Measurements from ENCODE around the gene GRIK4. TPM values are rescaled to one million over a fixed set of nuclear protein-coding genes. Genes with fewer than 3 reads are reported as not detected.

The GRIK4 gene
- total and polyA plus RNA-seq, 2 of the 4 experiments (the other 2 are of a cell fraction): 0.18 to 0.38 TPM

- ATAC-seq (ENCODE audit: low read depth): no peak
- H2AK9ac ChIP-seq (replicated peaks; ENCODE audit: low read depth, low read length, poor library complexity): no peak overlapping the region
- H2BK15ac ChIP-seq (ENCODE audit: low read depth, low read length): no peak overlapping the region
- no peaks in the 10 kb centered on the region for H3K9me1 ChIP-seq (ENCODE audit: insufficient read depth, low read length)
- no peak overlapping the region for H2BK120ac ChIP-seq (ENCODE audit: low read depth, low read length)
- in situ Hi-C loops (cut with MboI; ENCODE audit: low sequenced_read_pairs) (no loop called here), dilution Hi-C loops (cut with HindIII; ENCODE audit: low sequenced_read_pairs, unreplicated experiment) (no loop called here), intact Hi-C loops (cut with micrococcal nuclease) (loop anchor here (10.0 kb wide), 1 partner anchor 202 kb away; no protein-coding TSS in a partner anchor)
- no peak for DNase-seq
- H3K4ac ChIP-seq (ENCODE audit: low read depth, low read length): no peak overlapping the region
- no peak overlapping the region for H3K9ac ChIP-seq (ENCODE audit: low read depth, low read length)
- H3K4me3 ChIP-seq (ENCODE audit: insufficient read depth, low read depth, low read length): no peak overlapping the region
- H3K4me1 ChIP-seq (ENCODE audit: control insufficient read depth, insufficient read depth, low read length): peaks cover 5% of the 10 kb centered on the region; the same call in 1 of the 2 replicates
- TF ChIP-seq MXI1 (IDR thresholded peaks at IDR 0.05; ENCODE audit: borderline replicate concordance, low read depth, low read length) (no peak), RFX5 (IDR thresholded peaks at IDR 0.05; ENCODE audit: low read depth, low read length) (no peak), BHLHE40 (IDR thresholded peaks at IDR 0.05; ENCODE audit: low read depth, low read length) (no peak), RCOR1 (IDR thresholded peaks at IDR 0.05; ENCODE audit: insufficient replicate concordance, low read length) (no peak), SMC3 (IDR thresholded peaks at IDR 0.05; ENCODE audit: low read depth, low read length) (no peak), NFE2L2 (IDR thresholded peaks at IDR 0.05; ENCODE audit: low read depth, low read length) (no peak), ELK1 (IDR thresholded peaks at IDR 0.05; ENCODE audit: borderline replicate concordance, low read depth, low read length) (no peak), USF2 (IDR thresholded peaks at IDR 0.05; ENCODE audit: low read depth, low read length) (no peak), CTCF (conservative IDR thresholded peaks at IDR 0.05; ENCODE audit: low read depth, low read length) (no peak), POLR2A (IDR thresholded peaks at IDR 0.05; ENCODE audit: low read depth, low read length) (no peak), MAFK (IDR thresholded peaks at IDR 0.05; ENCODE audit: low read depth, low read length) (no peak), MAZ (IDR thresholded peaks at IDR 0.05; ENCODE audit: borderline replicate concordance, low read depth, low read length) (no peak), RAD21 (IDR thresholded peaks at IDR 0.05; ENCODE audit: low read length) (no peak), CEBPB (IDR thresholded peaks at IDR 0.05; ENCODE audit: low read depth, low read length) (no peak), FOS (IDR thresholded peaks at IDR 0.05; ENCODE audit: low read depth, low read length) (no peak), CHD1 (IDR thresholded peaks at IDR 0.05; ENCODE audit: low read depth, low read length) (no peak)
- H3K27me3 ChIP-seq (ENCODE audit: control insufficient read depth, insufficient read depth, low read length): peaks cover 2% of the 10 kb centered on the region; the same call in 1 of the 2 replicates
- BruUV-seq (replicated peaks): no TSS peak
- no peak overlapping the region for H3K27ac ChIP-seq (ENCODE audit: insufficient read depth, low read length)
- no peak overlapping the region for H2AFZ ChIP-seq (replicated peaks; ENCODE audit: low read length, poor library complexity)
- H4K20me1 ChIP-seq (ENCODE audit: insufficient read depth, low read length): no peaks in the 10 kb centered on the region
- no peaks in the 10 kb centered on the region for H3K36me3 ChIP-seq (ENCODE audit: control insufficient read depth, insufficient read depth, low read length)
- CTCF ChIA-PET: no interaction called here
- H4K91ac ChIP-seq (ENCODE audit: insufficient read depth, low read depth, low read length): no peak overlapping the region
- 58% methylated on average over 2 of the region's 3 CpGs; no CpG with 5 or more reads in 1 of the 2 experiments for WGBS, 2 experiments (ENCODE audit: extremely low coverage in 2 of 2, insufficient read length in 1 of 2)
- POLR2A ChIA-PET (ENCODE audit: unreplicated experiment): no interaction called here
- H2BK20ac ChIP-seq (ENCODE audit: low read depth, low read length): no peak overlapping the region
- no peak overlapping the region for H3K4me2 ChIP-seq (ENCODE audit: low read depth, low read length)
- no peak overlapping the region for H3K14ac ChIP-seq (replicated peaks; ENCODE audit: low read depth, low read length)
- H4K8ac ChIP-seq (ENCODE audit: low read depth in 2 of 2, low read length in 2 of 2): no peak overlapping the region
- H3K18ac ChIP-seq (ENCODE audit: low read depth, low read length): no peak overlapping the region
- no peak overlapping the region for H2AK5ac ChIP-seq (ENCODE audit: low read depth, low read length)
- no peak overlapping the region for H4K5ac ChIP-seq (ENCODE audit: low read depth, low read length)
- H3K79me1 ChIP-seq (ENCODE audit: low read depth in 1 of 2, low read length in 2 of 2): no peaks in the 10 kb centered on the region
- H3K56ac ChIP-seq (ENCODE audit: extremely low read depth, insufficient read depth, low read length): no peak overlapping the region
- no peaks in the 10 kb centered on the region for H3K9me3 ChIP-seq (ENCODE audit: control insufficient read depth, insufficient read depth, low read length)
- H2BK5ac ChIP-seq (ENCODE audit: low read depth, low read length, poor library complexity, severe bottlenecking): no peak overlapping the region
- H3K23ac ChIP-seq (ENCODE audit: low read depth, low read length): no peak overlapping the region
Observed at GRCh38 chr11:120603071-120603470, 91.5 kb downstream of the GRIK4 start.
